Measurements from ENCODE around the gene CADPS.
"Not testable (repeated sequence)": the region's sequence is repeated elsewhere in the genome, so short reads cannot be mapped to it uniquely, and the experiment has no call there.

Gene CADPS

DNA sequence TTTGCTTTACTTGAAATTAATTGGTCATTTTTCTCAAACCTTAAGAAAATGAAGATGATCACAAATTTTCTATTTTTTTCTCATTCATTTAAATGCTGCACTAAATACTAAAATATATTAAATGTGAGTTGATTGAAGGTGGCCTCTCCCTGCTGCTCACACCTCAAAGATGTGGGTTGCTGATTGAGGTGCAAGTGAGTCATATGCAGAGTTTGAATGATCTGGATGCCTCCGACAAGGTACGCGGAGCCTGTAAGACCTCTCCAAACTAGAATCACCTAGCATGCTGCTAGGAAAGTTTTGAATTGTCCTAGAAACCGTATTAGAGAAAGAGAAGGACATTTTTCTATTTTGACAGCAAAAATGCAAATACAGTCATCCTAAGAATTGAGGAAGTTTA is 290.6 kb downstream of the CADPS start:
- H3K36me3 ChIP-seq (ENCODE audit: control insufficient read depth, insufficient read depth, low read length), result no peaks in the 10 kb centered on the region
- DNase-seq (ENCODE audit: extremely low read depth, insufficient read length), result no peak
- TF ChIP-seq, protein P1, sequence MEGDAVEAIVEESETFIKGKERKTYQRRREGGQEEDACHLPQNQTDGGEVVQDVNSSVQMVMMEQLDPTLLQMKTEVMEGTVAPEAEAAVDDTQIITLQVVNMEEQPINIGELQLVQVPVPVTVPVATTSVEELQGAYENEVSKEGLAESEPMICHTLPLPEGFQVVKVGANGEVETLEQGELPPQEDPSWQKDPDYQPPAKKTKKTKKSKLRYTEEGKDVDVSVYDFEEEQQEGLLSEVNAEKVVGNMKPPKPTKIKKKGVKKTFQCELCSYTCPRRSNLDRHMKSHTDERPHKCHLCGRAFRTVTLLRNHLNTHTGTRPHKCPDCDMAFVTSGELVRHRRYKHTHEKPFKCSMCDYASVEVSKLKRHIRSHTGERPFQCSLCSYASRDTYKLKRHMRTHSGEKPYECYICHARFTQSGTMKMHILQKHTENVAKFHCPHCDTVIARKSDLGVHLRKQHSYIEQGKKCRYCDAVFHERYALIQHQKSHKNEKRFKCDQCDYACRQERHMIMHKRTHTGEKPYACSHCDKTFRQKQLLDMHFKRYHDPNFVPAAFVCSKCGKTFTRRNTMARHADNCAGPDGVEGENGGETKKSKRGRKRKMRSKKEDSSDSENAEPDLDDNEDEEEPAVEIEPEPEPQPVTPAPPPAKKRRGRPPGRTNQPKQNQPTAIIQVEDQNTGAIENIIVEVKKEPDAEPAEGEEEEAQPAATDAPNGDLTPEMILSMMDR (IDR thresholded peaks at IDR 0.05; ENCODE audit: insufficient read depth, low read length, poor library complexity, severe bottlenecking), result no peak
- no peak overlapping the region for H3K4me3 ChIP-seq (replicated peaks; ENCODE audit: low read depth, low read length)
- no peaks in the 10 kb centered on the region for H3K27me3 ChIP-seq (replicated peaks; ENCODE audit: control insufficient read depth, insufficient read depth, low read length)

- Histone ChIP-seq H3K36me3 (ENCODE audit: control insufficient read depth, insufficient read depth, low read length) (no peaks in the 10 kb centered on the region), H3K4me3 (replicated peaks; ENCODE audit: low read depth, low read length) (no peak overlapping the region), H3K27me3 (replicated peaks; ENCODE audit: control insufficient read depth, insufficient read depth, low read length) (no peaks in the 10 kb centered on the region)
- TF ChIP-seq, protein P1 (IDR thresholded peaks at IDR 0.05; ENCODE audit: insufficient read depth, low read length, poor library complexity, severe bottlenecking), result no peak
- no peak for DNase-seq (ENCODE audit: extremely low read depth, insufficient read length)
Measured at GRCh38 chr3:62582495-62583172, 292.6 kb downstream of the CADPS start.

GRCh38 chr3:62580485-62580884 is 294.7 kb downstream of the CADPS start:
- not testable (repeated sequence) for H3K4me3 ChIP-seq (replicated peaks; ENCODE audit: low read depth, low read length); DNase-seq (ENCODE audit: extremely low read depth, insufficient read length); H3K36me3 ChIP-seq (ENCODE audit: control insufficient read depth, insufficient read depth, low read length); H3K27me3 ChIP-seq (replicated peaks; ENCODE audit: control insufficient read depth, insufficient read depth, low read length)

DNA sequence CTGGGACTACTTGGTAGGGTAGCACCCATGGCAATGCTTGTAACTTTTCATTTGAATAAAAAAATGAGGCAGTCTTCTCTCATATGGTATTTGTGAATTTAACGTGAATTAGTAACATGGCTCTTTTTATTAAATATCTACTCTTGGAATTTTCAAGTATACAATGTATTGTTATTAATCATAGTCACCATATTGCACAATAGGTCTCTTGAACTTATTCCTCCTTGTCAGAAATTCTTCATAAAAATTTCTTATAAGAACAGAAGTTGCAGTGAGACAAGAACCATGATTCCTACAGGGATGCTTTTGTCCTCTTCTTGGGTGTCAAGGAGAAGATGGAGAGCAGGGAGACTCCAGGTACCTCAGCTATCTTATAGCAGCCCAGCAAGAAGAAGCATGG is 298.1 kb downstream of the CADPS start:
- Histone ChIP-seq H3K36me3 (ENCODE audit: control insufficient read depth, insufficient read depth, low read length) (no peaks in the 10 kb centered on the region), H3K4me3 (replicated peaks; ENCODE audit: low read depth, low read length) (no peak overlapping the region), H3K27me3 (replicated peaks; ENCODE audit: control insufficient read depth, insufficient read depth, low read length) (no peaks in the 10 kb centered on the region)
- no peak for DNase-seq (ENCODE audit: extremely low read depth, insufficient read length)
- TF ChIP-seq, protein P1 (IDR thresholded peaks at IDR 0.05; ENCODE audit: insufficient read depth, low read length, poor library complexity, severe bottlenecking), result no peak

- Histone ChIP-seq H3K27me3 (replicated peaks; ENCODE audit: control insufficient read depth, insufficient read depth, low read length) (no peaks in the 10 kb centered on the region; the same call in 1 of the 2 replicates), H3K4me3 (replicated peaks; ENCODE audit: low read depth, low read length) (no peak overlapping the region), H3K36me3 (ENCODE audit: control insufficient read depth, insufficient read depth, low read length) (no peaks in the 10 kb centered on the region)
- TF ChIP-seq, protein P1 (IDR thresholded peaks at IDR 0.05; ENCODE audit: insufficient read depth, low read length, poor library complexity, severe bottlenecking), result no peak
- DNase-seq (ENCODE audit: extremely low read depth, insufficient read length), result no peak
Measured at GRCh38 chr3:62574266-62574898, 300.8 kb downstream of the CADPS start.

DNA sequence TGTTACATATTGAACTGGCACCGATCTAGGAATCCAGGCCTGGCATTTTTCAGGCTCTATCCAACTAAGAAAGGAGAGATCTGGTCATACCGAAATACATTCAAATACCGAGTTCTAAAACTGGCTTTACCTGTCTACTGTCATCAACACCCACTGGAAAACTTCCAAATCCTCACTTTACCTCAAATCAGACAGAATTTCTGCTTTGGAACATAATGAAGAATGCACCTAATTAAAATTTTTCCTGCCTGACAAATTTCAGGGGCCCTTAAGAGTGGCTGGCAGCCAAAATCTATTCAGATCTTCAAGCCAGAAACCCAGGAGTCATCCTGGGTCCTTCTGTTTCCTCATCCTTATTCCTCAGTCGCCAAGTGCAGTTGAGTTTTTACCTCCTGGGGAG is 303.3 kb downstream of the CADPS start:
- TF ChIP-seq, protein P1 (IDR thresholded peaks at IDR 0.05; ENCODE audit: insufficient read depth, low read length, poor library complexity, severe bottlenecking), result no peak
- Histone ChIP-seq H3K4me3 (replicated peaks; ENCODE audit: low read depth, low read length) (no peak overlapping the region), H3K27me3 (replicated peaks; ENCODE audit: control insufficient read depth, insufficient read depth, low read length) (no peaks in the 10 kb centered on the region; the same call in 1 of the 2 replicates), H3K36me3 (ENCODE audit: control insufficient read depth, insufficient read depth, low read length) (no peaks in the 10 kb centered on the region)
- no peak for DNase-seq (ENCODE audit: extremely low read depth, insufficient read length)

Data from GM06990 (cell line).